Astrocyte (in vitro differentiated cells and primary cell): ENCODE results near the gene TAF4. TPM values are rescaled to one million over a fixed set of nuclear protein-coding genes. Genes with fewer than 3 reads are reported as not detected.

Source experiments
- DNase-seq: peaks from one replicate; pipeline ENCODE4 v3.0.0-alpha.2; 2010; ENCODE audit warnings: low read depth
- FAIRE-seq: peaks from 2 replicates; lab custom pipeline; 2011; peaks lifted over from hg19 to GRCh38; lab: Jason Lieb, UNC
- H2AFZ ChIP-seq: 2 replicates; pipeline ENCODE4 v1.6.0; 2012; ENCODE audit warnings: low read depth, low read length, inconsistent platforms
- H3K27ac ChIP-seq: 2 replicates; pipeline ENCODE4 v1.5.1; 2011; ENCODE audit warnings: low read depth, low read length, inconsistent platforms
- H3K27me3 ChIP-seq: 2 replicates; pipeline ENCODE4 v1.6.0; 2011; ENCODE audit warnings: low read length, inconsistent platforms; ENCODE audit not compliant: insufficient read depth
- H3K36me3 ChIP-seq: 2 replicates; pipeline ENCODE4 v1.5.1; 2011; ENCODE audit warnings: low read length, inconsistent platforms; ENCODE audit not compliant: insufficient read depth
- H3K4me1 ChIP-seq: 2 replicates; pipeline ENCODE4 v1.5.1; 2011; ENCODE audit warnings: low read length, inconsistent platforms; ENCODE audit not compliant: insufficient read depth
- H3K4me2 ChIP-seq: 2 replicates; pipeline ENCODE4 v1.6.0; 2012; ENCODE audit warnings: low read length, inconsistent platforms
- H3K4me3 ChIP-seq: 2 replicates; pipeline ENCODE4 v1.5.1; 2011; ENCODE audit warnings: low read depth, mild to moderate bottlenecking, low read length, inconsistent platforms; ENCODE audit not compliant: insufficient read depth
- H3K79me2 ChIP-seq: 2 replicates; pipeline ENCODE4 v1.6.0; 2012; ENCODE audit warnings: mild to moderate bottlenecking, low read length, inconsistent platforms; ENCODE audit not compliant: insufficient read depth
- H3K9ac ChIP-seq: 2 replicates; pipeline ENCODE4 v1.6.0; 2012; ENCODE audit warnings: mild to moderate bottlenecking, low read length, inconsistent platforms
- H3K9me3 ChIP-seq: 2 replicates; pipeline ENCODE4 v1.5.1; 2012; ENCODE audit warnings: low read depth, mild to moderate bottlenecking, low read length, inconsistent platforms; ENCODE audit not compliant: insufficient read depth
- H4K20me1 ChIP-seq: 2 replicates; pipeline ENCODE4 v1.6.0; 2012; ENCODE audit warnings: low read length, inconsistent platforms; ENCODE audit not compliant: insufficient read depth
- H3K27ac Mint-ChIP-seq: one replicate; pipeline ENCODE4 v1.8.0; 2021; ENCODE audit warnings: mild to moderate bottlenecking, mixed read lengths; ENCODE audit not compliant: unreplicated experiment
- H3K27me3 Mint-ChIP-seq: one replicate; pipeline ENCODE4 v1.8.0; 2021; ENCODE audit warnings: low read depth, mixed read lengths; ENCODE audit not compliant: unreplicated experiment
- H3K36me3 Mint-ChIP-seq: one replicate; pipeline ENCODE4 v1.8.0; 2021; ENCODE audit warnings: low read depth, mixed read lengths; ENCODE audit not compliant: unreplicated experiment
- H3K4me1 Mint-ChIP-seq: one replicate; pipeline ENCODE4 v1.8.0; 2021; ENCODE audit warnings: low read depth, mixed read lengths; ENCODE audit not compliant: unreplicated experiment
- H3K4me3 Mint-ChIP-seq: one replicate; pipeline ENCODE4 v1.8.0; 2021; ENCODE audit warnings: mild to moderate bottlenecking, moderate library complexity, mixed read lengths; ENCODE audit not compliant: unreplicated experiment
- H3K9me3 Mint-ChIP-seq: one replicate; pipeline ENCODE4 v1.8.0; 2021; ENCODE audit warnings: mild to moderate bottlenecking, mixed read lengths; ENCODE audit not compliant: unreplicated experiment
- CTCF ChIP-seq: IDR thresholded peaks from 2 replicates; pipeline ENCODE4 v1.5.1; 2011; ENCODE audit warnings: low read depth, mild to moderate bottlenecking, inconsistent platforms, low read length, moderate library complexity; ENCODE audit not compliant: insufficient read depth
- EZH2 ChIP-seq: IDR thresholded peaks from 2 replicates; pipeline ENCODE4 v1.6.1; 2012; ENCODE audit warnings: mild to moderate bottlenecking, low read length, inconsistent platforms; ENCODE audit not compliant: insufficient read depth
- total RNA-seq: library from RNA; stranded (reverse); gene quantifications from 2 replicates; pipeline ENCODE4 v1.2.1, GENCODE V29; 2021

The TAF4 gene
- total RNA-seq, 1 donor from 2014 or later, result 11.8 TPM

DNA sequence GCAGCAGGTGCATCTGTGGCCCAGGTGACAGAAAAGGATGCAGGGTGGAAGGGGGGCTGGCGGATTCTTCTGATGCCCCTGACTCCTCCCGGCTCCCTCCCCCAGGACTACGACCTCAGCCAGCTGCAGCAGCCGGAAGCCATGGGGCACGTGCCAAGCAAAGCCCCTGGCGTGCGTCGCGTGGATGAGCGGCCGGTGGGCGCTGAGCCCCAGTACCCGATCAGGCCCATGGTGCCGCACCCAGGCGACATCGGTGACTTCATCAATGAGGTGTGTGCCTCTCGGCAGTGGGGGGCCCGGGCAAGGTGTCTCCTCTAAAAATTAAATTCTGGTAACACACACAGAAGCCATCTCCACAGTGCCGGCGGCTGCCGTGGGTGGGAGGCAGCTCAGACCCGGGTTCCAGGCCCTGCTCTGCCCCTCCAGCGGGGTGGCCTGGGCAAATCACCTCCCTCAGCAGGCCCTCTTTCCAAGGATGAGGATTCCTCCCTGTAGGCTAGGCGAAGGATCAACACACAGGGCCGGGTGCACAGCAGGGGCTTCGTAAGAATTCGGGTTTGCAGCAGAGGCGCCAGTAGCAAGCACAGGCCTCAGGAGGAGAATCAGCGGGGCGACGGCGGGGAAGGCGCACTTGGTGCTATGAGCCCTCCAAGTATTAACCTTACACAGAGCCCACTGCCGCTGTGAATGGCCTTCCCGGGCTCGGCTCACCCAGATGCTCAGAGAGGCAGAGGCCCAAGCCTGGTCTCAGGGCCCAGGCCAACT, 131.5 kb downstream of the TAF4 start:
- no peak for DNase-seq
- no peaks in the 10 kb centered on the region for H3K36me3 ChIP-seq
- H3K27me3 Mint-ChIP-seq, result peaks cover 8% of the 10 kb centered on the region
- no peak overlapping the region for H3K27ac ChIP-seq
- no peak for TF ChIP-seq CTCF
- no peak for TF ChIP-seq EZH2
- no peaks in the 10 kb centered on the region for H4K20me1 ChIP-seq
- no peak overlapping the region for H3K27ac Mint-ChIP-seq
- H3K4me2 ChIP-seq, result no peak overlapping the region
- no peaks in the 10 kb centered on the region for H3K4me1 Mint-ChIP-seq
- no peaks in the 10 kb centered on the region for H3K9me3 Mint-ChIP-seq
- H3K4me3 ChIP-seq, result no peak overlapping the region
- no peaks in the 10 kb centered on the region for H3K27me3 ChIP-seq
- no peaks in the 10 kb centered on the region for H3K9me3 ChIP-seq
- no peak overlapping the region for H3K9ac ChIP-seq
- H3K79me2 ChIP-seq, result no peaks in the 10 kb centered on the region
- peaks cover 4% of the 10 kb centered on the region for H3K36me3 Mint-ChIP-seq
- no peak overlapping the region for H3K4me3 Mint-ChIP-seq
- H3K4me1 ChIP-seq, result no peaks in the 10 kb centered on the region
- no peak for FAIRE-seq
- no peak overlapping the region for H2AFZ ChIP-seq

DNA sequence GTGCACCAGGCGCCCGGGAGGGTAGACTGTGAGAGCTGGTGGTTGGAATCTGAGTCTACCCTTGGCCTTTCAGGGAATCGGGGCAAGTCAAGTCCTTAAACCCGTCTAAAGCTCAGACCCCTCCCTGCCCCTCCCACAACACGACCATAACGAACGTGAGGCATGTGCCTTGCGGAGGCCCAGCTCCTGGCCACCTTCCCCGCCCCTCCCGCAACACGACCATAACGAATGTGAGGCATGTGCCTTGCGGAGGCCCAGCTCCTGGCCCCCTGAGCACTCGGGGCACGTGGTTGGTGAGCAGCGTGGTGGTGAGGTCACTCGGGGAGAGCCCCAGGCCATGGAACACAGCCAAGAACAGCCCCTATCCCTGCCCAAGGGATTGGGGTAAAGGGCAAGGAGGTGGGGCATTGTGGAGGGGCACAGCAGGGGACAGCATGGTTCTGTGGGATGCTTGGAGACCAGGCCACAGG, 132.2 kb downstream of the TAF4 start:
- FAIRE-seq, result no peak

More for the DNA sequence above, 132.2 kb downstream of the TAF4 start:
- no peak overlapping the region for H3K4me3 ChIP-seq
- no peak for DNase-seq
- H3K27me3 ChIP-seq, result no peaks in the 10 kb centered on the region
- H2AFZ ChIP-seq, result no peak overlapping the region
- H3K4me2 ChIP-seq, result no peak overlapping the region
- no peaks in the 10 kb centered on the region for H3K9me3 ChIP-seq
- H3K4me1 ChIP-seq, result no peaks in the 10 kb centered on the region
- no peaks in the 10 kb centered on the region for H3K36me3 ChIP-seq
- peaks cover 5% of the 10 kb centered on the region for H3K27me3 Mint-ChIP-seq
- peaks cover 4% of the 10 kb centered on the region for H3K36me3 Mint-ChIP-seq
- no peak overlapping the region for H3K27ac ChIP-seq
- no peaks in the 10 kb centered on the region for H3K4me1 Mint-ChIP-seq
- H3K9ac ChIP-seq, result no peak overlapping the region
- no peaks in the 10 kb centered on the region for H3K9me3 Mint-ChIP-seq
- TF ChIP-seq EZH2, result no peak
- TF ChIP-seq CTCF, result no peak
- H4K20me1 ChIP-seq, result no peaks in the 10 kb centered on the region
- no peak overlapping the region for H3K27ac Mint-ChIP-seq
- no peak overlapping the region for H3K4me3 Mint-ChIP-seq
- no peaks in the 10 kb centered on the region for H3K79me2 ChIP-seq
